Measurements from ENCODE around the gene PRKCE. TPM values are rescaled to one million over a fixed set of nuclear protein-coding genes. Genes with fewer than 3 reads are reported as not detected.

PRKCE gene
- total RNA-seq, 1 experiment from 2014 or later, result 14.8 TPM

DNA sequence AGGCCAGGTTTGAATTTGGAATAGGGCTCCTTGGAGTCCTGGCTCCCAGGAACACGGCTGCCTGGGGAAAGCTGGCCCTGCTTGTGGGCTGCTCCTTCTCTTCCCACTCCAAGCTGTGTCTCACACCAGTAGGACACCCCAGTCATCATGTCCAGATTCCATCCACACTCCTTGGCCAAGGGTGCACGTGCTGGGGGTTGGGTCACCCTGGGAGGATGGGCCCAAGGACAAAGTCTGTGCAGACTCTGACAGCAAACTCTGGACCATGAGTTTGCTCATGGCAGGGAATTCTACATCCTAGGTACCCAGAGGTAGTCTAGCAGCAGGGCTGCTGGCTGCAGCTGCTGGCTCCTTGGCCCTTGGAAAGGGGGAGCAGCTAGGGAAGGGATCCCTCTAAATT, 543.4 kb downstream of the PRKCE start:
- Histone ChIP-seq H3K36me3 (ENCODE audit: control insufficient read depth in 1 of 2, insufficient read depth in 2 of 2, low read length in 2 of 2) (no peaks in the 10 kb centered on the region), H3K79me2 (ENCODE audit: insufficient read depth, low read length) (no peaks in the 10 kb centered on the region), H3K4me2 (ENCODE audit: low read length) (no peak overlapping the region), H3K9me2 (ENCODE audit: insufficient read depth) (no peaks in the 10 kb centered on the region), H3K4me1 (ENCODE audit: control insufficient read depth in 1 of 2, insufficient read depth in 2 of 2, low read length in 2 of 2) (no peaks in the 10 kb centered on the region), H3K27me3 (ENCODE audit: insufficient read depth, low read length) (no peaks in the 10 kb centered on the region), H3K4me3 (replicated peaks in 1 of 2; ENCODE audit: low read depth in 1 of 2, low read length in 2 of 2) (no peak overlapping the region), H3K9ac (ENCODE audit: low read length) (no peak overlapping the region), H3K27ac (ENCODE audit: low read depth, low read length) (no peak overlapping the region), H4K20me1 (ENCODE audit: insufficient read depth) (no peaks in the 10 kb centered on the region), H2AFZ (ENCODE audit: low read depth, low read length, poor library complexity, severe bottlenecking) (no peak overlapping the region), H3K9me3 (ENCODE audit: control insufficient read depth in 1 of 2, insufficient read depth in 1 of 2, low read depth in 1 of 2, low read length in 2 of 2) (no peaks in the 10 kb centered on the region)
- TF ChIP-seq ELF1 (IDR thresholded peaks at IDR 0.05; ENCODE audit: borderline replicate concordance, low read depth), result no peak
- ChIA-PET CTCF (no interaction called here), POLR2A (no interaction called here), RAD21 (ENCODE audit: low non-redundant PET in 1 of 2, low total read pairs in 2 of 2, uncharacterized antibody in 2 of 2, unreplicated experiment in 2 of 2) (no interaction called here)
- ATAC-seq (no peak), DNase-seq (ENCODE audit: low read depth, low spot score) (no peak)
- intact Hi-C loops (cut with micrococcal nuclease), result no loop called here
- BruUV-seq (replicated peaks), result no TSS peak

DNA sequence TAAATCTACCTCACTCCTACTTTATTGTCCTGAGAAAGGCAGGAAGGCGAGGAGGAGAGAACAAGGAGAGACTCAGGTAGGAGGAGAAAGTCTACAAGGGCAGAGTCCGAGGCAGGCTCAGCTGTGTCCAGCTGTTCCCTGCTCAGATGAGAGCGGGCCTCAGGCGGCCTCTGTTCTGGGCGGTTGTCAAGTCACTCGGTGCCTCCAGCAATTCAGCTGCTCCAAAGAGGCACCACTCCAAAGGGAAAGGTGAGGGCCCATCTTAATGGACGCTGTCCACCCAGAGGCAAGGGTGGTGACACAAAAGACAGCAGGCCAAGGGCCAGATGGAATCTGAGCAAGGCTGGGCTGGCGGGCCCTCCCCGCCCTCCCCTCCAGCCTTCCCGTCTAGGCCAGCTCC, 544.3 kb downstream of the PRKCE start:
- TF ChIP-seq TCF7L2 (IDR thresholded peaks at IDR 0.05; ENCODE audit: borderline replicate concordance, extremely low read depth, insufficient read depth, insufficient read length), result no peak
- Histone ChIP-seq H4K20me1 (ENCODE audit: insufficient read depth) (no peaks in the 10 kb centered on the region), H3K4me1 (ENCODE audit: control insufficient read depth in 1 of 2, insufficient read depth in 2 of 2, low read length in 2 of 2) (no peaks in the 10 kb centered on the region), H3K27me3 (ENCODE audit: insufficient read depth, low read length) (no peaks in the 10 kb centered on the region), H2AFZ (ENCODE audit: low read depth, low read length, poor library complexity, severe bottlenecking) (no peak overlapping the region), H3K9me2 (ENCODE audit: insufficient read depth) (no peaks in the 10 kb centered on the region), H3K79me2 (ENCODE audit: insufficient read depth, low read length) (no peaks in the 10 kb centered on the region), H3K4me2 (ENCODE audit: low read length) (no peak overlapping the region), H3K4me3 (replicated peaks in 1 of 2; ENCODE audit: low read depth in 1 of 2, low read length in 2 of 2) (no peak overlapping the region), H3K27ac (ENCODE audit: low read depth, low read length) (no peak overlapping the region), H3K9me3 (ENCODE audit: control insufficient read depth in 1 of 2, insufficient read depth in 1 of 2, low read depth in 1 of 2, low read length in 2 of 2) (no peaks in the 10 kb centered on the region), H3K36me3 (ENCODE audit: control insufficient read depth in 1 of 2, insufficient read depth in 2 of 2, low read length in 2 of 2) (no peaks in the 10 kb centered on the region), H3K9ac (ENCODE audit: low read length) (no peak overlapping the region)
- CTCF ChIA-PET, result no interaction called here
- RAD21 ChIA-PET (ENCODE audit: low non-redundant PET in 1 of 2, low total read pairs in 2 of 2, uncharacterized antibody in 2 of 2, unreplicated experiment in 2 of 2), result no interaction called here
- intact Hi-C loops (cut with micrococcal nuclease), result no loop called here
- no TSS peak for BruUV-seq (replicated peaks)
- POLR2A ChIA-PET, result no interaction called here
- no peak for ATAC-seq
- no peak for DNase-seq (ENCODE audit: low read depth, low spot score)

DNA sequence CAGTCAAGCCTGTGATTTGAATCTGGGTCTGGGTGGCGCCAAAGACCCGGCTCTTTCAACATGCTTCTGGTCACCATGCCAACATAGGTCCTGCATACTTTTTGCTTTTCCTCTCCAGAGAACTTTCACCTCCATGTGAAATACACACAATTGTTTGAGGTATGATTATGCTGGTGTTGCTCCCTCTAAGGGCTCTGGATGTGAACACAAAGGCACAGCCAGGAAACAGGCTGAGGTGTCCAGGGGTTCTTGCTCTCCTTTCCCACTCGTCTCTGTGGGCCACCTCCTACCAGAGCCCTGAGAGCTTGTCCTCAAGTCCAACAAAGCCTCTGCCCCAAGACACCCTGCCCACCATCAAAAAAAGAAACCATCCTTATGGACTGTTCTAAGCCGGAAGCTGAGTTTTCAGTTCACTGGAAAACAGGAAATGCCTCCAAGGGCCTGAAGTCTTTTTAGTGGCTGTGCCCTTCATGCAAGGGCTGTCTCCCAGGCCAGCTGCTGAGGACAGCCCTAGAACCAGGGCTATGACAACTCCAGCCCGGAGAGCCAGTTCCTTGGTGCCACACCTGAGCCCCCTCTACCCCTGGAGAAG, 545.5 kb downstream of the PRKCE start:
- Histone ChIP-seq H3K4me3 (replicated peaks in 1 of 2; ENCODE audit: low read depth in 1 of 2, low read length in 2 of 2) (no peak overlapping the region), H3K9me3 (ENCODE audit: control insufficient read depth in 1 of 2, insufficient read depth in 1 of 2, low read depth in 1 of 2, low read length in 2 of 2) (no peaks in the 10 kb centered on the region), H4K20me1 (ENCODE audit: insufficient read depth) (no peaks in the 10 kb centered on the region), H3K36me3 (ENCODE audit: control insufficient read depth in 1 of 2, insufficient read depth in 2 of 2, low read length in 2 of 2) (no peaks in the 10 kb centered on the region), H3K27ac (ENCODE audit: low read depth, low read length) (no peak overlapping the region), H3K9ac (ENCODE audit: low read length) (no peak overlapping the region), H3K4me2 (ENCODE audit: low read length) (no peak overlapping the region), H3K4me1 (ENCODE audit: control insufficient read depth in 1 of 2, insufficient read depth in 2 of 2, low read length in 2 of 2) (no peaks in the 10 kb centered on the region), H2AFZ (ENCODE audit: low read depth, low read length, poor library complexity, severe bottlenecking) (no peak overlapping the region), H3K9me2 (ENCODE audit: insufficient read depth) (no peaks in the 10 kb centered on the region), H3K27me3 (ENCODE audit: insufficient read depth, low read length) (no peaks in the 10 kb centered on the region), H3K79me2 (ENCODE audit: insufficient read depth, low read length) (no peaks in the 10 kb centered on the region)
- ChIA-PET POLR2A (no interaction called here), RAD21 (ENCODE audit: low non-redundant PET in 1 of 2, low total read pairs in 2 of 2, uncharacterized antibody in 2 of 2, unreplicated experiment in 2 of 2) (no interaction called here), CTCF (no interaction called here)
- ATAC-seq (no peak), DNase-seq (ENCODE audit: low read depth, low spot score) (no peak)
- BruUV-seq (replicated peaks), result no TSS peak
- intact Hi-C loops (cut with micrococcal nuclease), result no loop called here
- TF ChIP-seq FOSL1 (IDR thresholded peaks at IDR 0.05; ENCODE audit: low read depth) (no peak), CEBPB (IDR thresholded peaks at IDR 0.05; ENCODE audit: low read depth) (no peak), POLR2AphosphoS5 (IDR thresholded peaks at IDR 0.05; ENCODE audit: low read depth, low read length) (no peak), JUND (IDR thresholded peaks at IDR 0.05) (no peak)
- TF ChIP-seq, protein P1, sequence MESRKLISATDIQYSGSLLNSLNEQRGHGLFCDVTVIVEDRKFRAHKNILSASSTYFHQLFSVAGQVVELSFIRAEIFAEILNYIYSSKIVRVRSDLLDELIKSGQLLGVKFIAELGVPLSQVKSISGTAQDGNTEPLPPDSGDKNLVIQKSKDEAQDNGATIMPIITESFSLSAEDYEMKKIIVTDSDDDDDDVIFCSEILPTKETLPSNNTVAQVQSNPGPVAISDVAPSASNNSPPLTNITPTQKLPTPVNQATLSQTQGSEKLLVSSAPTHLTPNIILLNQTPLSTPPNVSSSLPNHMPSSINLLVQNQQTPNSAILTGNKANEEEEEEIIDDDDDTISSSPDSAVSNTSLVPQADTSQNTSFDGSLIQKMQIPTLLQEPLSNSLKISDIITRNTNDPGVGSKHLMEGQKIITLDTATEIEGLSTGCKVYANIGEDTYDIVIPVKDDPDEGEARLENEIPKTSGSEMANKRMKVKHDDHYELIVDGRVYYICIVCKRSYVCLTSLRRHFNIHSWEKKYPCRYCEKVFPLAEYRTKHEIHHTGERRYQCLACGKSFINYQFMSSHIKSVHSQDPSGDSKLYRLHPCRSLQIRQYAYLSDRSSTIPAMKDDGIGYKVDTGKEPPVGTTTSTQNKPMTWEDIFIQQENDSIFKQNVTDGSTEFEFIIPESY (IDR thresholded peaks at IDR 0.05; ENCODE audit: extremely low read depth, insufficient replicate concordance, low read length), result no peak
